Activated CD4-positive, alpha-beta T cell treated with anti-CD3 and anti-CD28 coated beads, Interleukin-2, Interleukin-4, amounts not matched to agents 100 ng/mL and 50 ng/mL, durations not matched to agents 16 hours and 8 hours (primary cell): ENCODE measurements around the gene SF1.
A peak's percentile ranks its signal among the peaks of the same experiment; 100 is the strongest.

Experiments used
- DNase-seq: peaks from one replicate; pipeline ENCODE4 v3.0.0-alpha.2; 2020; ENCODE audit warnings: low spot score

Gene SF1

DNA sequence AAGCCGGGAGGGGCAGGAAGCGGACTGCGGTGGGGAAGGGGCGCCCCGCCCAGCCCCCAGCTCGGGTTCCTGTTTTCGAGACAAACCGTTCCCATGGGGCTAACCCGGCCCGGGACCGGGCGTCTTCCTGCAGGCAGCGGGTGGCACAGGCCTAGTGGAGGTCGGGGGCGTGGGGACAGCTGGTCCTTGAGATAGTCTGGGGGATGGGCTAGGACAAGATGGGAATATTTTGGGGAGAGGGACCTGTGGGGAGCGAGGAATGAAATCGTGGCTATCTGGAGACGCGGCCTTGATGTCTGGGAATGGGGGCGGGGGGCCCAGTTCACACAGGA, 33.2 kb downstream of the SF1 start:
- peak; percentile 74 for DNase-seq

DNA sequence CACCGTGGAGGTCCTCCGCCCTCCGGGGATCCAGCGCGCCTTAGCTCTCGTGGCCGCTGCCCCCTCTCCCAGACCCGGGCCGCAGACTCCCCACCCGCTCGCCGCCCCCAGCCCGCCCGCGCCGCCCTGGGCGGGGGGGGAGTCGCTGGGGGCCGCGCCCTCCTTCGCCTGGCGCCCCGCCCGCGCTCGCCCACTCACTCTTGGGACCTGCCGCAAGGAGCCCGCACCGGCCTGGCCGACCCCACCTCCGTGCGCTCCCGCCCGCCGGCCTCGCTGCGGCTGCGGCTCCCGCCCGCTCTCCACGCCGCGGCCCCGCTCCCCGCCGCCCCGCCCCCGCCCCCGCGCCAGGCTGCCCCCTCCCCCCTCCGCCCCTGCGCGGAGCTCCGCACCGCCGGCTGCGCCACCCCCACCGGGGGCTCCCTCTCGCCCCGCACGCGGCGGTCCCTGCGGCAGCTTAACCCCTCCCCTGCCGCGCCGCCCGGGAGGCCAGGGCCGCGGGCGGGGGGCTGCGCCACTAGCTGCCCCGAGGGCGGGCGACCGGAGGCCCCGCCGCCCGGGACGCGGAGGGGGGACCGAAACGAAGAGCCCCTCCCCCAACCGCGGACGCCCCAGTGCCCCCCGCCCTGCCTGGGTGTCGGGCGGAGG, 33.7 kb downstream of the SF1 start:
- no peak for DNase-seq

DNA sequence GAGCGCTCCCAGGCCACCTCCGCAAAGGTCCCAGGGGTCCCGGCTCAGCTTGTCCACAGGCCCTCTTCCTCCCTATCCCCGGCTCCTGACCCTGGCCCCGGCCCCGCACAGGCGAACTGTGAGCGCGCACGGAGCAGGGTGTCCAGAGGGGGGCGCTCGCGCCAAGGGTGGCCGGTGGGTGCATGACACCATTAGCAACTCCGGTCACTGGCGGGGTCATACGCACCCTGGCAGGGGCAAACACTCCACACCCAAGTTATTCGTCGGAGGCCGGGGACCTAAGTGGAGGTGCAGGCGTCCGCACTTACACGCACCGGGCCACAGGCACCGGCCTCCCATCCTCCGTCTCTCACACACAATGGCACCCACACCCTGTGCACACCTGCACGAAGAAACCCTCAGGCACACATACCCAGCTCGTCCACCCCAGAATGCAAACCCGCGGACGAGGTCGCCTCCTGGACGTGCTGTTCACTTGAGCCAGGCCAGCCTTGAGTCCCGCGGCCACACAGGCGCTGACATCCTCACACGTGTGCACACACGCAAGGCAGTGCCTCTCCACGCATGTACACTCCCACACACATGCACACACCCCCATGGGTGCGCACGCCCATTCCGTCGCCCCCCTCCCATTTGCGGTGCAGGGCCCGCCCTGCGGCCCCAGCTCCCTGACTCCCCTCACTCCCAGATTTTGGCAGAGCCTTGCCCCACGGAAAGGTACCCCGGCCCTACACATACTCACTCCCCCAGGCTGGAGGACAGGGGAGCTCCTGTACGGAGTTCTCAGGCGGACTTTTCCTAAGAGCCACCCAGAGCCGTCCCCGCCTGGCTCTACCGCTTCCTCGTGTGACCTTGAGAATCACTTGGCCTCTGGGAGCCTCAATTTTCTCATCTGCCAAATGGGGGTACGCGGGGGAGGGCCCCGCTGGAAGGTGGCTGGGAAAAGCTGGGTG, 34.5 kb downstream of the SF1 start, which contains the start of gene RASGRP2:
TSS of gene RASGRP2 (minus strand) at position 552 of the 953 bp plus-strand sequence. CDS start 1,276 bp downstream, outside the sequence.
- DNase-seq = peak; percentile 77

- DNase-seq = peak; percentile 66
Observed at GRCh38 chr11:64742889-64743590, 35.3 kb downstream of the SF1 start.

GRCh38 chr11:64742087-64742888, 36.1 kb downstream of the SF1 start:
- no peak for DNase-seq

- no peak for DNase-seq
Observed at GRCh38 chr11:64741375-64742086, 36.8 kb downstream of the SF1 start.

- no peak for DNase-seq
Observed at GRCh38 chr11:64739871-64740270, 38.5 kb downstream of the SF1 start.

DNA sequence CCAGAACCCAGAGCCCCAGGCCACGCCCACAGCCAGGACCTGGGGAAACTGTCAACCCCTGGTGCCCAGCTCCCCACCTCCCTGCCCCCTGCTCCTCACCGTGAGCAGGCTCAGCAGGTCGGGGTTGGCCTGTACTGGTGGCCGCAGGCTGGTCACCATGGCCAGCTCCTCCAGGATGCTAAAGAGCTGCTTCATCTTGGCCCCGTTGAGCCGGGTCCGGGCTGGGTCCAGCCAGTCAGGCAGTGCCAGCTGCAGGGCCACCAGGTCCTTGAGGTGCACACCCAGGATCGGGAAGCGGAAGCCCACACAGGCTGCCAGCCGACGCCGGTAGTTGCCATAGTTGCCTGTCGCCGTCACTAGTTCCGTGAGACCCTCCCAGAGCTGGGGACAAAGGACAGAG, 41.7 kb downstream of the SF1 start:
- no peak for DNase-seq

DNA sequence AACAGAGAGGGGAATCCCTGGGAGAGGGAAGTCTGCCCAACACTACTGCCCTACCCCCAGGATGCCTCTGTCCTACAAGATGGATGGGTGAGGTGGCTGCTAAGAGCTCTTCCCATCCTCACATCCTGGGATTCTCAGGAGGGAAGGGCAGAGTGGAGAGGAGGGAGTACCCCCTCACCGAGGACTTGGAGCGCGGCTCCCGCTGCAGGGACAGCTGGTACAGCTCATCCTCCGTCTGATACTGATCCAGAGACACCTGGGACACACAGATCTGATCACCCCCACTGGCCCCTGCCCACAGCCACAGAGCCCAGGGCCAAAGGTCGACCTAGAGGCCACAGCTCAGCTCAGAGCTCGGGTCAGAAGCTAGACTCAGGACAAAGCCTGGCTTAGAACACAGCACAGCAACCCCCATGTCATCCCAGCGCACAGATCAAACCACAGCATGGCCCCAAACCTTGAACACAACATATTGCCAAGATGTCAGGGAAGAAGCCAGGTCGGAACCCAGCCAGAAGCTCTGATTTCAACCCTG, 42.5 kb downstream of the SF1 start:
- DNase-seq = no peak

DNA sequence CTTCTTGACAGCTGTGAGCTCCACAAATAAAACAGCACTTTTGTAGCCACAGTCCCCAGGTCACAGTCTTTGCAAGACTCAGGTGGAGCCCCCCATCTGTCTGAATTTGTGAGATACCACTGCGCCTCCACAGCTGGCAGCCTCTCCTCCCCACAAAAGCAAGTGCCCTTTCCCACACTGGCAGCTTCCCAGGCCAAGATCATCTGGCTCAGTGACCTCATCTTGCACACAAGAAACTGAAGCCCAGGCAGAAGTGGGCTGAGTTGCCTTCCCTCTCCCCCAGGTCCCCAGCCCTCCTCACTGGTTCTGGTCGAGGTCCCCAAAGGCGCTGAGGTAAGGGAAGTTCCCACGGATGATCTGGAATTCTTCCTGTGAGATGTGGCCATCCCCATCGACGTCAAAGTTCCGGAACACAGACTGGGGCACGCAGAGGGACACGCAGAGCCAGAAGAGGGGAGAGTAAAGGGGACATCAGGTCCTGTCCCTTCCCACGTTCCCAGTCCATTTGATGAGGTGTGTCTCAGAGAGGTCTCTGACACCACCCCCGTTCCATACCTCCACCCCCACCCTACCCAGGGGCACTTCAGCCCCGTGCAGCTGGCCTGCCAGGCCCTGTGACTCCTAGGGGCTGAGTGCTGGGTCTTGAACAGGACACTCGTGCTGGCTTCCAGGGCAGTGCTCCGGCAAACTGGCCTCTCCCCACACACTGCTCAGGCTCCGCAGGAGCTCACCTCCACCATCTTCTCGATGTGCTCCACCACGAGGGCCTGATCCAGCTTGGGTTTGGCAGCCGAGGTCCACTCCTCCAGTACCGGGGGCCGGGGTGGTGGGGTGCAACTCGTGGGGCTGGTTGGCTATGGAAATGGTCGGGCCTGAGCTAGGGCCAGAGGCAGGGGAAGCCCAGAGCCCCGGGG, 43.3 kb downstream of the SF1 start:
- DNase-seq = no peak

DNA sequence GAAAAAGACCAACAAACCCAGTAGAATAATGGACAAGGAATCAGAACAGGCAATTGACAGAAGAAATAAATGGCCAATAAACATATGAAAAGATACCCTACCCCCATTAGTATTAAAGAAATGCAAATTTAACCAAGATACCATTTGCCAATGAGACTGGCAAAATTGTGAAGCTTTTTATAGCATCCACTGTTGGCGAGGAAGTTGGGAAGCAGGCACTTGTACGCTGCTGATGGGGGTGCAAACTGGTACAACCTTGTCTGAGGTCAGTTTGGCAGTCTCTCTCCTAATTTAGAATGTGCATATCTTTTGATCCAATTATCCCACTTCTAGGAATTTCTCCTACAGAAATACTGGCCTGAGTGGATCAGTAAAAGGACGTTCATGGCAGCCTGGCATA, 46.7 kb downstream of the SF1 start:
- DNase-seq = no peak

DNA sequence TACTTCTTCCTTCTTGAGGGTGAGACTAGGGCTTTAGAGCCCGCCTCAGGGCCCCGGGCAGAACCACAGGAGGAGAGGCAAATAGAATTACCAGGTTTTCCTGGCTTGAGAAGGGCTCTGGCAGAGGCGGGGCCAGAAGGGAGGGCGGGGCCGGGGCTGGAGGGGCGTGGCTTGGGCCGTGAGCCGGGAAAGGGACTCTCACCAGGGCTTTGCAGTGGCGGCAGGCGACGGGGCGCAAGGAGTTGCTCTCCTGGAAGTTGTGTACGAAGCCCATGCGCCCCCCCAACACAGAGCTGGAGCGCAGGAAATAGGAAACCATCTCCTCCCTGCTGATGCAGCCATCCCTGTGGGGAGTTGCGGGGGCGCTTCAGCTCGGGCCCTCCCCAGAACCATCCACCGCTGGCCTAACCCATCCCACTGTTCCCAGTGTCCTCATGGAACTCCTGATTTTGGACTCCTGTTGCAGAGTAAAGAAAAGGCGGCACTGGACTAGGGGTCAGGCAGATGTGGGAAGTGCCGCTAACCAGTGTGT, 48.4 kb downstream of the SF1 start:
- DNase-seq = no peak

GRCh38 chr11:64728757-64729365, 49.5 kb downstream of the SF1 start:
- no peak for DNase-seq

DNA sequence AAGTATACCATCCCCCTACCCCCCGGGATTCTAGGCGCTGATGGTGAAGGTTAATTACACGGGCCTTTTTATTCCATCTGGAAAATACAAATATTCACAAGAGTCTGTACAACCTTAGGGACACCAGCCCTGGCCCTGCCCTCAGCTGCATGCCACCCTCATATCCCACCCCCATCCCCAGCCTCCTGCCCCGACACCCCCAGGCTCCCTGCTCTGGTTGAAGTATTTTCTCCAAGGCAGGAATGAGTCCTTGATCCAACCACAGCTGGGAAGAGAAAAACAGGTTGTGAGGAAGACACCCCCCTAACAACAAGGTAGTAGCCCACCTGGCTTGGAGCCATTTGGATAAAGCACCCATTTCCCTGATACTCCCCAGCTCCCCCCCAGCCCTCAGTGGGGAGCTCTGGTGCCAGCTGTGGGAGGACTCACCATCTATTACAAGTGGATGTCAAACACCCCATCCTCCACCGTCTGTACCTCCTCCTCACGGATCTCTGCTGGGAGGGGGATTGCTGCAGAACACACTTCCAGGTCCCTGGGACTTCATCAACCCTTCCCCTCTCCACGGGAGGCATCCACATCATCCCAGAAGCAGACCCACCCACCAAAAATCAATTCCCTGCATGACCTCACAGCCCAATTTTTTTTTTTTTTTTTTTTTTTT, 51.3 kb downstream of the SF1 start:
- DNase-seq = no peak

- DNase-seq = no peak
Observed at GRCh38 chr11:64726211-64726641, 52.1 kb downstream of the SF1 start.

DNA sequence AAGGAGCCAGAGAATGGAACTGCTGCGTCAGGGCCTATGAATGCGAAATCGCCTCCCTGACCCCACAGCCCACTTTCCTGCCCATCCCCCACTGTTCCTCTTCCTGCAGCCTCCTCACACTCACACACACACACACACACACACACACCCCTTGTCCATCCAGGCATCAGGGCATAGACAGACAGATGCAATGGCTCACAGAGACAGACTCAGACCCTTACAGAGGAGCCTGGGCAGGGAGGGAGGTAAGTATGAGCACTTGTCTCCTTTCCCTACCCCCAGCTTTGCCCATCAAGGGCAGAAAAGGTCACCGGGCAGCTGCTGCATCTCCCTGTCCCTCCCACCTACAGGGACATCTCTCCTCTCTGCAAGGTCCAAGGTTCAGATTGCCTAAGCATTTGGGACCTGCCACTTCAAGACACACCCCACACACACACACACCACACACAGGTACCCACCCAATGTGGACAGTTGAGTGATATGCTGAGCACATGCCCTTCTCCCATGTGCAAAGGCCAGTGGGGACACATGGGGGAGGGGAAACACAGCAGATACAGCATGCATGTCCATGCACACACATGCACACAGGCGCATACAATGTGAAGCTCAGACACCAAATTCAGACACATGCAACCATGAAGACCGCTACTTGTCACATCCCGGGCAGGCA, 53.3 kb downstream of the SF1 start:
- no peak for DNase-seq

DNA sequence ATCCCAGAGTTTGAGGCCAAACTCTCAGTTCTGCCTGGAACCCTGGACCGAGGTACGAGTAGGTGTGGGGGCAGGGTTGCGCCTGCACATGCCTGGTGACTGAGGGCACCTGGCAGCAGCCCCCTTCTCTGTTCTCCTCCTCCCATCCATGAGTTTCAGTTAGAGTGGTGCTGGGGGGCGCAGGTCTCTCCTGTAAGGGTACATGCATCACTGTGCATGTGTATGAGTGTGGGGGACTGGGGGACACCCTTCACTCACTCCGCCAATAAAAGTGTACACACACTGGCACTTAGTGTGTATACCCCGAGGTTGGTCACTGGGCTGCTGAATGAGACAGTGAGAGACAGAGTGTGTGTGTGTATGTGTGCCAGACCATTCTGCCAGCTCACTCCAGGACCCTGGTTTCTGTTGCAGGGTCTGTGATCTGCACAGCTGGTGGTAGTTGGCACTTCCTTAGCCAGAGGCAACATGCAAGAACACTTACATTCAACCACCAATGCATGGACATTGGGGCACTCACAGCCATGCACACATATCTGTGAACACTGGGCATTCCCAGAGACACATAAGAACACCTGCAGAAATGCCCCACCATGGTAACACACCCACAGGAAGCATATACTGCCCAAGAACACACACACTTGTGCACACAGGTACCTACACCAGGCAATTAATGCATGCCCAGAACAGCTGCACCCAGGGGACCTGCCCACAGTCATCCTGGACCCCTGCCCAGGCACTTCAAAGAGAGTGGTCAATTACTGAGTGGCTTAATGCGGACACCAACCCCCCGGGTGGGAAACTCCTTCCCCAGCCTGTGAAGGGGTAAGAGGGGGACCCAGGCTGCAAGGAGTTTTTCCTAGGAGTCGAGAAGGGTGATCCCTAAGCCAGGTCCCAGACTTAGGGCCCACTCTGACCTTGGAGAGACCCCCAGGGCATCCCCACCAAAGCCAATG, 54.2 kb downstream of the SF1 start:
- DNase-seq = no peak
